Measurements from ENCODE around the gene ROMO1. TPM values are rescaled to one million over a fixed set of nuclear protein-coding genes. Genes with fewer than 3 reads are reported as not detected.
"Not testable (repeated sequence)": the region's sequence is repeated elsewhere in the genome, so short reads cannot be mapped to it uniquely, and the experiment has no call there.

Gene ROMO1
- total RNA-seq, 1 experiment from 2014 or later: 407 TPM

- DNase-seq (ENCODE audit: low spot score): no peak
Measured at GRCh38 chr20:35729836-35730582, 30.8 kb downstream of the ROMO1 start.

DNA sequence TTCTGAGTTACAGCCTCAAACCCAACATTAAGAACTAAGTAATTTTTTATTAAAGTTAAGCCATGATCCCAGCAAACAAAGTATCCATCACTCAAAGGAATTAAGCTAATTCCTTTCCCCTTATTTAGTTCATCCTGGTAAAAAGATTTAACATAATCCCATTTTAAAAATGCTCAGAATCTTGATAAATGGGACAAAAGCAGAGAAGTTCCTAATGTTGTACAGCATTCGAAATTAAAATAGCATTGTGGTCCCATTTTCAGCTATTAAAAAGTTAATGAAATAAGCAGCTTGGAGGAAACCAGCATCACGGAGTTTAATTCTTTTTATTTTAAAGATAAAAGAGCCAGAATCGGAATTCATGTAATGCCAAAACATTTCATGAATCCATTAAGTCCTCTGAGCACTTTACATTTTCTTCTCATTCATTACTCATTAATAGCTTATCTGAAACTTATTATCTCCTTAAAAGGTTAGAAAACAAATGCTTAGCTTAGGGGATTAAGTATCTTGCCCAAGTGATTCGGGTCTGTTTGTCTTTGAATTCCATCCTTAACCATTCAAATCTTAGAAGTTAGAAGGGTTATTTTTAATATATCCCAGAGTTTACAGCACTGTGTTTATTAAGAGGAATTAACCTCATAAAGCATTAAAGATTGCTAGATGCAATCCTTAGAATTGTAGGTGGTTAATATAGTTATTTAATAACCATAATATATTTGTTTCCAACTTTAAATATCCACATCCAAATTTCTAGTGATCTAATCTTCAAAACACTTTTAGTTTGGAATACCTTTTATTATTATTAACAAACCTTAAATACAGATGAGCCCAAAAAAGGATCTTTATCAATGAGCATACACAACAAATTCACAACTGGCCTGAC lies 31.6 kb downstream of the ROMO1 start:
- no peak for DNase-seq (ENCODE audit: low spot score)

DNA sequence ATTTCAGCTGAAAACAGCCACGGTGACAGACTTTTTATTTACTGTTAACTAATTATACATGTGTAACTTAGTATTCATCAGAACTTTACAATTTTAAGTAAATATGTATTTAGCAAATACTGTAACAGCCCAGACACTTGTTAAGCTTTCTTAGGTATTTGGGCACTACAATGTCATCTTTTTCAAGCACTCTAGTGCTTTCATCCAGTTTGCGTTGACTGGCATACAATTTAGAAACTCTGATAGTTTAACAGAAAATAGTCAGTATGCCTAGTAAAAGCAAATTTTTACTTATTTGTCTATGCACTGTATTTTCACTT lies 32.2 kb downstream of the ROMO1 start:
- no peak for DNase-seq (ENCODE audit: low spot score)

DNA sequence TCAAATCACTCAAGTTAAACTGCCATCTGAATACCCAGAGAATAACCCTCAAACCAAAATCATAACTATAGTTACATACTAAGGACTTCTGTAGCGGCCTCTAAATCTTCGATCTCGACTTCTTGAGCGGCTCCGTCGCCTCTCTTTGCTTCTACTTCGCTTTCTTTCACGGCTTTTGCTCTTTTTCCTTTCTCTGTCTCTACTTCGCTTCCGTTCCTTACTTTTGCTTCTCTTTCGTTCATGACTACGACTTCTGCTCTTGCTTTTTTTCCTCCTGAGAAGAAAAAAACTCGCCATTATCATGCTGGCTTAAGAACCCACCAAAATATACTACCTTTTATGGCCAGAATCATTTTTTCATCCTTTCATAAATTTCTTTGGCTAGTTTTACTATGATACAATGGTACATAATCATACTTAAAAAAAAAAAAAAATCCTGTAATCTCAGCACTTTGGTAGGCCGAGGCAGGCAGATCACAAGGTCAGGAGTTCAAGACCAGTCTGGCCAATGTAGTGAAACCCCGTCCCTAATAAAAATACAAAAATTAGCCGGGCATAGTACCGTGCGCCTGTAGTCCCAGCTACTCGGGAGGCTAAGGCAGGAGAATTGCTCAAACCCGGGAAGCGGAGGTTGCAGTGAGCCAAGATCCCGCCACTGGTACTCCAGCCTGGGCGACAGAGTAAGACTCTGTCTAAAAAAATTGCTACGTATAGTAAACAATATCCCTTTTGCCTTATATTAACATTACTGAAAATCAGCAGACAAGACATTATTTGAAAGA lies 32.8 kb downstream of the ROMO1 start:
- DNase-seq (ENCODE audit: low spot score): no peak

- no peak for DNase-seq (ENCODE audit: low spot score)
Measured at GRCh38 chr20:35732644-35732982, 33.4 kb downstream of the ROMO1 start.

- DNase-seq (ENCODE audit: low spot score): no peak
Measured at GRCh38 chr20:35734374-35734773, 35.2 kb downstream of the ROMO1 start.

- no peak for DNase-seq (ENCODE audit: low spot score)
Measured at GRCh38 chr20:35734777-35735649, 35.8 kb downstream of the ROMO1 start.

DNA sequence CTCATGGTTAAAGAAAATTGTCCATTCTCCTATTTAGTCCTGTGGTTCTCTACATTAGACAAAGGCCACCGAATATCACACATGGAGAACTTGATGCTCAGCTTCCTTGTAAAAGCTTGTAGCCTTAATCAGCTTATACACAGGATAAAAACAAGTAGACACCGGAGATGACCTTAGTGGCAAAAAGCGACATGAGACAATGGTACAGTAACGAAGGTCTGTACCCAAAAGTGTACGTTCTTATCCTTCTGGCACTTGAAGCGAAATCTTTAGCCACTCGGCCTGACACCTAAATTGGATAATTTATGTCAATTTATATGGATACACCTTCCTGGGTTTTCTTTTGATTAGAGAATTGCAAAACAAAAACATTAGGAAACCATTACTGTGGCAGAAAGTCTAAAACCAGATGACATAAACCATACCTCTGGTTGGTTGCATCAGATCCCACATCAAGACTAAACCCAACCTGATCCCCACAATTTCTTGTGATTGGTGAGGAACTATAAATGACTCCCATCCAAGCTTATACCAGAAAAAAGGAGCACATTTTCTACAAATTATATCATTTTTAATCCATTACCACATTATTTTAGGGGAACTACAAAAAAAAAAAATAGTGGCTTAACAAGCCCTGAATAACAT lies 36.7 kb downstream of the ROMO1 start:
- no peak for DNase-seq (ENCODE audit: low spot score)

- DNase-seq (ENCODE audit: low spot score): no peak
Measured at GRCh38 chr20:35737865-35738333, 38.7 kb downstream of the ROMO1 start.

- no peak for DNase-seq (ENCODE audit: low spot score)
Measured at GRCh38 chr20:35738410-35739179, 39.4 kb downstream of the ROMO1 start.

DNA sequence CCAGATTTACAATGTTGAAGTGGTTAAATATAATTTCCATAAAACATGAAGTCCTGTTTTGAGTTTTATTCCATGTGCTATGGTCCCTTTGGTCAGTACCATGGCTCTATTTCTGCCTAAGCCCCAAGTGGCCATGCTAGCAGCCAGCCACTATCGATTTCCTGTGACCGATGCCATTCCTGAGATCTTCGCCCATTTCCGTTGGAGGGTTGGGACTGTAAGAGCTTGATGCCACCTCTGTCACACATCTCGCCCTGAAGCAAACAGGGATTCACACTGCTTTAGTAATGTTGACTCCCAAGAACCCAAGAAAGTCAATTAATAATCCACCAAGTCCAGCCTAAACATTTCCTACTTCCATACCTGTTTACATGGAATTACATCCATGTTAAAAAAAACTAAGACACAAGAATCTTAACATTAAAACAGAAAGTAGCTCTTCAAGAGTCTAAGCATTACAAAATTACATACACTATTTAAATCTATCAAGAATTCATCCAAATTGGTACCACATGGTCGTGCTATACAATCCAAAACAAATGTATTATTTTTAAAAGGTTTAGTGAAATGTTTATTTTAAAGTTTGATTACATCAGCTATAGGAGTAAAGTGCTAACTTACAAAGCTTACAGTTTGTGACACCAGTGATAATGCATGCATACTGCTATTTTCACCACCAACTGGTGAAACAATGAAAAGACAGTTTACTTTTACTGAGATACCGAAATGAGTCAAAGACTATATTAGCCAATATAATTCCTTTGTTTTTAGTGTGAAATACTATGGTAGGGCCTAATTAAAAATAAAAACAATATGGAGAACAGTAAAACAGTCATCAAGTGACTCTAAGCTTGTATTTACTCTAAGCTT lies 40.3 kb downstream of the ROMO1 start:
- peak; percentile 37 for DNase-seq (ENCODE audit: low spot score)

DNA sequence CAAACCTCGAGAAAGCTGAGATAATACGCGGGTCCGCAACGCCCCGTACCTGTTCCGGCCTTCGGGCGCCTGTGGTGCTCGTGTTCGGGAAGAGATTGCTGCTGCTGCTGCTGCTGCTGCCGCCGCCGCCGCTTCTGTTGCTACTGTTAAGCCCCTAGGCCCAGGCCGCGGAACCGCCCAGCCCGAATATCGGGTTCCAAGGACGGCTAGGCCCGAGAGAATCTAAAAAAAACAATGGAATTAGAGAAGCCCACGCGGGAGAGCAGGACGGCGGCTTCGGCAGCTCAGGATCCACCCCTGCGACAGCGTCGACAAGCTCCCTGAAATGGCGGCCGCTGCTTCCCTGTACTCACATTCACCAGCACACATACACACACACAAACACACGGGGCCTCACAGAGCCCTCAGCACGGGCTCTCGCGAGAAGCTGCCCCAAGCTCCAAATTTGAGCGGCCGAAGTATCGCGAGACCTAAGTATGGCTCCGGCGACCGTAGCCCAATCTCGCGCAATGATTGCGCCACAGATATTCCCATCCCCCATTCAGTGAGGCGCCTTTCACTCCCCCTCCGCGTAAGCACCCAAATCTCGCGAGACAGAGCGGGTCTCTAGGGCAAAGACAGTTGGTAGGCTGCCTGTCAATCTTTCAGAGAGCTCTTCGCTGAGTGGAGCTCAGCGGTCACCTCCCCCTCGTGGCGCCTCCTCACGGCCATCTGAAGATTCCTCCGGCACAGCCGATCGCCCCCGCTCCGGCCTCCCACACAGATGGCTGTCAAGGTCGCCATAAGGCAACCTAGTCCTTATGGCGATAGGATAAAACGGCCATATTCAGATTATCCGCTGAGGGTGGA lies 42.9 kb downstream of the ROMO1 start, which contains the start of gene RBM39:
Gene RBM39, minus strand, starts transcription at position 369 of the 849 bp plus-strand sequence. CDS start 1,386 bp downstream, outside the sequence.
- peak; percentile 99 for DNase-seq (ENCODE audit: low spot score)

- peak; percentile 9 for DNase-seq (ENCODE audit: low spot score)
Measured at GRCh38 chr20:35742741-35743523, 43.7 kb downstream of the ROMO1 start.

DNA sequence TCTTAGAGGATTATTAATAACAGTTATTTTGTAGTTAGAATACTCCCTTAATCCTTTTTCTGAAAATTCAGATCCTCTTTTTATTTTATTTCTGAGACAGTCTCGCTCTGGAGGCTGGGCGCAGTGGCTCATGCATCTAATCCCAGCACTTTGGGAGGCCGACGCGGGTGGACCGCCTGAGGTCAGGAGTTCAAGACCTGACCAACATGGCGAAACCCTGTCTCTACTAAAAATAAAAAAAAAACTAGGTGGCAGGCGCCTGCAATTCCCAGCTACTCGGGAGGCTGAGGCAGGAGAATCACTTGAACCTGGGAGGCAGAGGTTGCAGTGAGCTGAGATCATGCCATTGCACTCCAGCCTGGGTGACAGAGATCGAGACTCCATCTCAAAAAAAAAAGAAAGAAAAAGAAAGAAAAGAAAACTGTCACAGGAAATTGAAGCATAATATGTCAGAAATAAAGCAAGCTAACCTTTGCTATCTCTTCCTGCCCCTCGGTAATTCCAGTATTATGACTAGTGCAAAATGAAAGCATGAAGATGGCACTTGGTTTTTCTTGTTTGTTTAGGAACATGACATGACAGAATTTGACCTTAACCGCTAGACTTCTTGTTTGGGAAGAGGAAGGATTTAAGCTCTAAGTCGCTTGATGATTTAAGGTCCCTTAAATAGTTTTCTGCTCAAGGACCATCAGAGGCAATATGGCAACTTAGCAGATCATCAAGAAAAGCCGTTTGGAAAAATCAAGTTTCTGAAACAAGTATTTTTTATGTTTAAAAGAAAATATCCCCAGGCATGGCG lies 44.7 kb downstream of the ROMO1 start:
- DNase-seq (ENCODE audit: low spot score): no peak

DNA sequence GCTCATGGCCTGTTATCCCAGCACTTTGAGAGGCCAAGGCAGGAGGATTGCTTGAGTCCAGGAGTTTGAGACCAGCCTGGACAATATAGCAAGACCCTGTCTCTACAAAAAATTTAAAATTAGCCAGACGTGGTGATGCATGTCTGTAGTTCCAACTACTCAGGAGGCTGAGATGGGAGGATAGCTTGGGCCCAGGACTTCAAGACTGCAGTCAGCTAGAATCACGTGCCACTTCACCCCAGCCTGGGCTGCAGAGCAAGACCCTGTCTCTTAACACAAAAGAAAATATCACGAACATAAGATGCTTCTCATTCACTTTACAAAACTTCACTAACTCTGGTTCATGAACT lies 45.3 kb downstream of the ROMO1 start:
- not testable (repeated sequence) for DNase-seq (ENCODE audit: low spot score)
